Esophagus muscularis mucosa (tissue), 3 donors: ENCODE data around the gene GPC5.

Experiments used
- POLR2AphosphoS5 ChIP-seq, 2 donors: sonication (generic); formaldehyde crosslinking; IDR thresholded peaks; one replicate each; pipeline ENCODE4 v1.6.1; 2017; ENCODE audit warnings: antibody characterized with exemption in 2 of 2
- TF ChIP-seq, protein P1 (sequence below), 3 experiments: fragments of 200-600 bp in 2 of 3; fragments of 450-650 bp in 1 of 3; sonication (generic) in 2 of 3; IDR thresholded peaks; one replicate each; pipeline ENCODE4 v1.5.1; 2017 to 2019; ENCODE audit warnings: antibody characterized with exemption in 3 of 3, mild to moderate bottlenecking in 2 of 3, moderate library complexity in 1 of 3

DNA sequence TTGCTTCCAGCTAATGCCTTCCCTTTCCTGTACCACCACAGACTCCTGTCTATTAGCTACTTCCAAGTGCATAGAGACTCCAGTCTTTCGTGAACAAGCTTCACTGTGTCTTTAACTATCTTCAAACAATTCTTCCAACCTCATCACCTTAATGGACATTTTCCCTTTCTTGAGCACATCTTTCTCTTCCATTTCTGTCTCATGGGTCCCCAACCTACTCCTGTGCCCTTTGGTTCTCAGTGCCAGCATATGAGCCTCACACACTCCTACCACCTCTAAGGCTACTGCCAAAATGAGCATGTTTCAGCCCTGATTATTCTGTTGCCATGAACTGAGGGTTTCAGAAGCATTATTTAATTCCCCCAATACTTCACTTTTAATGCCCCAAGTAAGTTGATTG, 360.3 kb downstream of the GPC5 start:
- TF ChIP-seq, protein P1, sequence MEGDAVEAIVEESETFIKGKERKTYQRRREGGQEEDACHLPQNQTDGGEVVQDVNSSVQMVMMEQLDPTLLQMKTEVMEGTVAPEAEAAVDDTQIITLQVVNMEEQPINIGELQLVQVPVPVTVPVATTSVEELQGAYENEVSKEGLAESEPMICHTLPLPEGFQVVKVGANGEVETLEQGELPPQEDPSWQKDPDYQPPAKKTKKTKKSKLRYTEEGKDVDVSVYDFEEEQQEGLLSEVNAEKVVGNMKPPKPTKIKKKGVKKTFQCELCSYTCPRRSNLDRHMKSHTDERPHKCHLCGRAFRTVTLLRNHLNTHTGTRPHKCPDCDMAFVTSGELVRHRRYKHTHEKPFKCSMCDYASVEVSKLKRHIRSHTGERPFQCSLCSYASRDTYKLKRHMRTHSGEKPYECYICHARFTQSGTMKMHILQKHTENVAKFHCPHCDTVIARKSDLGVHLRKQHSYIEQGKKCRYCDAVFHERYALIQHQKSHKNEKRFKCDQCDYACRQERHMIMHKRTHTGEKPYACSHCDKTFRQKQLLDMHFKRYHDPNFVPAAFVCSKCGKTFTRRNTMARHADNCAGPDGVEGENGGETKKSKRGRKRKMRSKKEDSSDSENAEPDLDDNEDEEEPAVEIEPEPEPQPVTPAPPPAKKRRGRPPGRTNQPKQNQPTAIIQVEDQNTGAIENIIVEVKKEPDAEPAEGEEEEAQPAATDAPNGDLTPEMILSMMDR (IDR thresholded peaks at IDR 0.05) = no peak
- no peak for TF ChIP-seq POLR2AphosphoS5 (IDR thresholded peaks at IDR 0.05)
